Ishikawa (cell line): Measurements from ENCODE around the gene CCNT2.

ENCODE experiments used
- CEBPB ChIP-seq: IDR thresholded peaks from 2 replicates; pipeline ENCODE4 v1.6.1; 2012
- CREB1 ChIP-seq: IDR thresholded peaks from 2 replicates; pipeline ENCODE4 v1.6.1; 2012; ENCODE audit warnings: low read depth
- EGR1 ChIP-seq: IDR thresholded peaks from 2 replicates; pipeline ENCODE4 v1.6.1; 2012
- EP300 ChIP-seq: IDR thresholded peaks from 2 replicates; pipeline ENCODE4 v1.6.1; 2012; ENCODE audit warnings: borderline replicate concordance
- FOXM1 ChIP-seq: IDR thresholded peaks from 2 replicates; pipeline ENCODE4 v1.6.1; 2012; ENCODE audit warnings: low read depth, borderline replicate concordance
- NFIC ChIP-seq: IDR thresholded peaks from 2 replicates; pipeline ENCODE4 v1.6.1; 2012
- RAD21 ChIP-seq: IDR thresholded peaks from 2 replicates; pipeline ENCODE4 v1.6.1; 2012; ENCODE audit warnings: low read depth
- TAF1 ChIP-seq: IDR thresholded peaks from 2 replicates; pipeline ENCODE4 v1.6.1; 2012; ENCODE audit warnings: low read depth, mild to moderate bottlenecking
- TCF12 ChIP-seq: IDR thresholded peaks from 2 replicates; pipeline ENCODE4 v1.6.1; 2012; ENCODE audit warnings: low read depth
- TEAD4 ChIP-seq: IDR thresholded peaks from 2 replicates; pipeline ENCODE4 v1.6.1; 2012
- YY1 ChIP-seq: IDR thresholded peaks from 2 replicates; pipeline ENCODE4 v1.6.1; 2012; ENCODE audit warnings: low read depth
- ZBTB7A ChIP-seq: IDR thresholded peaks from 2 replicates; pipeline ENCODE4 v1.6.1; 2012; ENCODE audit warnings: low read depth
- TF ChIP-seq, protein P1 (sequence below): IDR thresholded peaks from 2 replicates; pipeline ENCODE4 v1.6.1; 2012; ENCODE audit warnings: low read depth, mild to moderate bottlenecking
- TF ChIP-seq, protein P2 (sequence below): IDR thresholded peaks from 2 replicates; pipeline ENCODE4 v1.6.1; 2012
- TF ChIP-seq, protein P3 (sequence below): IDR thresholded peaks from 2 replicates; pipeline ENCODE4 v1.6.1; 2012

Gene CCNT2

DNA sequence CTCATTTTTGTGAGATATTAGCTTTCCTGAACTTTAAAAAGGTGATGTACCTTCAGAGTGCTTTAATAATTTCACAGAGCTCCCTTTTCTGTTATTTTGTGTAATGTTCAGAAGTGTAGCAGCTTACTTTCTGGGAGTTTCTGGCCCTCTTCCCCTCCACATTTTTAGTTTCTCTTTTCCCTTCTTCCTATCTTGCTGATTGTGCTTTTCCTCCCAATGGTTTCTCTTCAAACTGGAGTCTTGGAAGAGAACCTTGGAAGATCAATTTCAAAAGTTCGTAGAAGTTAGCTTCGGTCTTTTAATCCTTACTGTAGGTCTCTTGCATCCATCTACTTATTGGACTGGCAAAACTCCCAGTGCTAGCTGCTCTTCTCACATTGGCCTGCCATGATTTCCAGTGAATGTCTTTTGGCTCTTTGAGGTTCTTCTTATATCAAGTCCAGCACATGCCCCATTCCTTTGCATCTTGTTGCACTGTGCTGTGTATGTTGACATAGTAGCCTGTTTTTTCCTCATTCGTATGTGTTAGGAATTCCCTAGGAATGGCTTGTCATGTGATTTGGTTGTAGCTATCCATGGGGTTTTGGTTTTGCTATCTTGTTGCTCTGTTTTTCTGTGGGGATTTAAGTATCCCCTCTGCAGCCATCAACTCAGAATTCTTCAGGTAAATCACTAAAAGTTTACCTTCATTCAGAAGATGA, 7.8 kb downstream of the CCNT2 start:
- no peak for TF ChIP-seq EGR1
- no peak for TF ChIP-seq TAF1
- TF ChIP-seq, protein P1, sequence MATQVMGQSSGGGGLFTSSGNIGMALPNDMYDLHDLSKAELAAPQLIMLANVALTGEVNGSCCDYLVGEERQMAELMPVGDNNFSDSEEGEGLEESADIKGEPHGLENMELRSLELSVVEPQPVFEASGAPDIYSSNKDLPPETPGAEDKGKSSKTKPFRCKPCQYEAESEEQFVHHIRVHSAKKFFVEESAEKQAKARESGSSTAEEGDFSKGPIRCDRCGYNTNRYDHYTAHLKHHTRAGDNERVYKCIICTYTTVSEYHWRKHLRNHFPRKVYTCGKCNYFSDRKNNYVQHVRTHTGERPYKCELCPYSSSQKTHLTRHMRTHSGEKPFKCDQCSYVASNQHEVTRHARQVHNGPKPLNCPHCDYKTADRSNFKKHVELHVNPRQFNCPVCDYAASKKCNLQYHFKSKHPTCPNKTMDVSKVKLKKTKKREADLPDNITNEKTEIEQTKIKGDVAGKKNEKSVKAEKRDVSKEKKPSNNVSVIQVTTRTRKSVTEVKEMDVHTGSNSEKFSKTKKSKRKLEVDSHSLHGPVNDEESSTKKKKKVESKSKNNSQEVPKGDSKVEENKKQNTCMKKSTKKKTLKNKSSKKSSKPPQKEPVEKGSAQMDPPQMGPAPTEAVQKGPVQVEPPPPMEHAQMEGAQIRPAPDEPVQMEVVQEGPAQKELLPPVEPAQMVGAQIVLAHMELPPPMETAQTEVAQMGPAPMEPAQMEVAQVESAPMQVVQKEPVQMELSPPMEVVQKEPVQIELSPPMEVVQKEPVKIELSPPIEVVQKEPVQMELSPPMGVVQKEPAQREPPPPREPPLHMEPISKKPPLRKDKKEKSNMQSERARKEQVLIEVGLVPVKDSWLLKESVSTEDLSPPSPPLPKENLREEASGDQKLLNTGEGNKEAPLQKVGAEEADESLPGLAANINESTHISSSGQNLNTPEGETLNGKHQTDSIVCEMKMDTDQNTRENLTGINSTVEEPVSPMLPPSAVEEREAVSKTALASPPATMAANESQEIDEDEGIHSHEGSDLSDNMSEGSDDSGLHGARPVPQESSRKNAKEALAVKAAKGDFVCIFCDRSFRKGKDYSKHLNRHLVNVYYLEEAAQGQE, result no peak
- TF ChIP-seq TCF12, result no peak
- TF ChIP-seq YY1, result no peak
- TF ChIP-seq, protein P2, sequence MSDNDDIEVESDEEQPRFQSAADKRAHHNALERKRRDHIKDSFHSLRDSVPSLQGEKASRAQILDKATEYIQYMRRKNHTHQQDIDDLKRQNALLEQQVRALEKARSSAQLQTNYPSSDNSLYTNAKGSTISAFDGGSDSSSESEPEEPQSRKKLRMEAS, result no peak
- TF ChIP-seq RAD21, result no peak
- TF ChIP-seq CEBPB, result no peak
- TF ChIP-seq EP300, result no peak
- no peak for TF ChIP-seq FOXM1
- TF ChIP-seq, protein P3, sequence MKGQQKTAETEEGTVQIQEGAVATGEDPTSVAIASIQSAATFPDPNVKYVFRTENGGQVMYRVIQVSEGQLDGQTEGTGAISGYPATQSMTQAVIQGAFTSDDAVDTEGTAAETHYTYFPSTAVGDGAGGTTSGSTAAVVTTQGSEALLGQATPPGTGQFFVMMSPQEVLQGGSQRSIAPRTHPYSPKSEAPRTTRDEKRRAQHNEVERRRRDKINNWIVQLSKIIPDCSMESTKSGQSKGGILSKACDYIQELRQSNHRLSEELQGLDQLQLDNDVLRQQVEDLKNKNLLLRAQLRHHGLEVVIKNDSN, result no peak
- no peak for TF ChIP-seq ZBTB7A

DNA sequence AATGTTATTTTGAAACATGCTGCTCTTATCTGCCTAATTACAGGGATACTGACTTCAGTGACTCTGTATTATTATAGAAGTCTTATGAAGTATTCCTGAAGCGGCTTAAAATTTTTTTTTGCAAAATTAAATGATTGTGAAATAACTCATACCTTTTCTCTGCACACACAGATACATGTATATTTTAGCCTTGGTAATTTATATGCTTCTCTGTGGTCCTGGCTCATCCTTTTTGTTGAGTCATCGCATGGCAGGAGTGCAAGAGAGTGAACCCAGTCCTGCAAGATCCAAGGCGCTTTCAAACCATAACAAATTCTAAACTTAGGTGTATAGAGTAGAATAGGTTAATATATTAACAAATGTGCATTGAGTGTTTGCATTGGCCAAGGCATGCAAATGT, 8.6 kb downstream of the CCNT2 start:
- no peak for TF ChIP-seq ZBTB7A
- TF ChIP-seq, protein P3, result no peak
- TF ChIP-seq TCF12, result no peak
- no peak for TF ChIP-seq TAF1
- TF ChIP-seq, protein P2, result no peak
- TF ChIP-seq YY1, result no peak
- no peak for TF ChIP-seq EP300
- TF ChIP-seq CEBPB, result no peak

DNA sequence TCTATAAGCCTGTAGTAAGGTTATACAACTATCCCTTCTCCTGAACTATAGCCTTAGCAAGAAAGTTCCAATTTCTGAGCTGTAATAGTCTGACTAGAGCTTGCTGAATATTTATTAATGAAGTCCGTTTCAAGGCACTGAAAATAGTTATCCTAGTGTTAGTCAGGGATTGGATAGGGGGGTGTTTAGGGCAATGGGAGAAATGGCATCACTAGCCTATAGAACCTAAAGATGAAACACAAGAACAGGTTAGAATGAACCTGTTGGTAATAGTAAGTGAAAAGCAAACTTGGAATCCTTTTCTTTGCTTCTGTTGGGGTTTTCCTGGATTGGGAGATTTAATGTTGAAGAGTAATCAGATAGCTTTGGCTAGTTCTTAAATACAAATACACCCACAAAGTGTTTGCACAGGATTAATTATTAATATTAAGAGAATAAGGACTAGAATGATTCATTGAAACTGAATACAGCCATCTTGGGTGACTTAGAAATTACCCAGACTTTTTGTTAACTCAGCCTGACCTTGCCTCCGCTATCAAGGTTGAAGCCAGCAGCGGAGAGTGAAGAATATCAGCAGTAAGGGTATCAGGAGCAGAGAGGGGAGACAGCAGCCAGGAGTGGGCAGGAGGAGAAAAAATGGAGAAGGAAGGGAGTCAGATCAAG, 14.4 kb downstream of the CCNT2 start:
- no peak for TF ChIP-seq FOXM1
- TF ChIP-seq TAF1, result no peak
- no peak for TF ChIP-seq TCF12
- TF ChIP-seq, protein P3, result no peak
- no peak for TF ChIP-seq CEBPB
- no peak for TF ChIP-seq ZBTB7A
- no peak for TF ChIP-seq RAD21
- TF ChIP-seq YY1, result no peak
- TF ChIP-seq, protein P1, result no peak
- TF ChIP-seq TEAD4, result no peak
- TF ChIP-seq NFIC, result no peak

DNA sequence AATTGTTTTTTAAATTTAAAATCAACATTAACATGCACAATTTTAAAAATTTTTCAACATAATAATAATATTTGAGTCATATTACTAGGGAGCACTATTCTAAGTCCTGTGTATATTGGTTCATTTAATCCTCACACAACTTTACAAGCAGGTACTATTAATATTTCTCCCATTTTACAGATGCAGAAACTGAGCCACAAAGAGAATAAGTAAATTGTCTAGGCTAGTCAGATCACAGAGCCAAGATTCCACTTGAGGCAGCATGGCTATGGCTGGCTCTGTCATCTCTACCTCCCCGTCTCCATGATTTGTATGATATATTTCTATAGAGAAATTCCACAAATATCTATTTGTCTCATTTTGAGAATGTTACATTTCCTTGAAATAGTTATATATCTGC, 15.1 kb downstream of the CCNT2 start:
- TF ChIP-seq YY1 (no peak), ZBTB7A (no peak), EP300 (no peak), CEBPB (no peak), FOXM1 (no peak), CREB1 (no peak), EGR1 (no peak), TAF1 (no peak), NFIC (no peak), TEAD4 (no peak), TCF12 (no peak), RAD21 (no peak)
- TF ChIP-seq, protein P2, result no peak
- TF ChIP-seq, protein P3, result no peak
- TF ChIP-seq, protein P1, result no peak
